Kidney capillary endothelial cell (primary cell): ENCODE results near the gene PLCH1.

Experiments
- DNase-seq: peaks from one replicate; pipeline ENCODE4 v3.0.0-alpha.2; 2018; ENCODE audit warnings: low spot score

The PLCH1 gene

GRCh38 chr3:155462672-155463071, 282.2 kb downstream of the PLCH1 start:
- DNase-seq = no peak

DNA sequence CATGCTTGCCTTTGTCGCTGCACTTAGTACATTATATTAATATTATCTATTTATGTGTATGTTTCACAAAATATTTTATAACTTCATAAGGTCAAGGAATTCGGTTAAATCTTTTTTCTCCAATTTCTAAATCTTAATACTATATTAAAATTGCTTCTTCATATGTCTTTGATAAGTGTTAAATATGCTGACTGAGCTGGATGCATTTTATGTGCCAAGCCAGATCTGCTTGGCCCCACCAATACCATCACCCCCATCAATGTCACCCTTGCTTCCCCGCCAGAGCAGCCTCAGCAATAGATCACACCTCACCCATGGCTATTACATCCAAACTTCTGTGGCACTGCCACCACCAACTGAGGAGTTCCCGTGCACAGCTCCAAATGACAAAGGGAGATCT, 287.3 kb downstream of the PLCH1 start:
- no peak for DNase-seq

DNA sequence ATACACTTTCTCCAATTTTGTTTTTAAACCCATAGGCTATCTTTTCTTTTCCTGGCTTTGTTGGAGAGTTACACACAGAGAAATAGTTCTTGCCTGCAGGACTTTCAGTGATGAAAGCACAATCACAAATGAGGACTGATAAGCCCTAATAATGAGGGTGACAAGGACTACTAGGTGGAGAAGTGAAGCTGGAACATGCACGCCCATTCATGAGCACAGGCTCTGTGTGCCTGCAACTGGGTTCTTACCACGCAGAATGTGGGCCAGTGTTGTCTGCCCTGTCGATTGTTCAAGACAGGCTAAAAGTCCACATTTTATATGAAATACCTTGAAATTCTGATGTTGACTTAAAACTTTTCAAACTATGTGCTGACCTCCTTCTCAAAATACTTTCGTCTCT, 289.1 kb downstream of the PLCH1 start:
- DNase-seq = no peak

- no peak for DNase-seq
Measured at GRCh38 chr3:155453512-155453911, 291.4 kb downstream of the PLCH1 start.

GRCh38 chr3:155449613-155450267, 295.1 kb downstream of the PLCH1 start:
- DNase-seq = no peak

- no peak for DNase-seq
Measured at GRCh38 chr3:155448531-155448930, 296.3 kb downstream of the PLCH1 start.

DNA sequence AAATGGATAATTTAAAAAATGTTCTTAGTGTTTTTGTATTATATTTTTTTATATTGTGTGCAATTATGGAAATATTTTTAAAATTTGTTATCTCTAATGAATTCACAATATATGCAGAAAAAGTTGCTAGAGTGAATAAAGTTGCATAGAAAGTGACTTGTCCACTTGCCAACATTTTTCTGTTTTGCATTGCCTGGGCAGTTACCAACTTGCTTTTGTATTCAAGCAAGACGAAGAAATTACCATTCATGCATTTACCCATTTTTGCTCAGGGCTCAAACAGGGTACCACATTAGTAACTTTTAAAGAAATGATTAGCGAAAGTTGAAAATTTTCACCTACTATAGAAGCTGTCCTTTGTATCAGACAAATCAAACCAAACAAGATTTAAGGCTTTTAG, 298.5 kb downstream of the PLCH1 start:
- DNase-seq = no peak

GRCh38 chr3:155444771-155445170, 300.1 kb downstream of the PLCH1 start:
- DNase-seq = no peak

GRCh38 chr3:155443815-155444214, 301.1 kb downstream of the PLCH1 start:
- DNase-seq = no peak

DNA sequence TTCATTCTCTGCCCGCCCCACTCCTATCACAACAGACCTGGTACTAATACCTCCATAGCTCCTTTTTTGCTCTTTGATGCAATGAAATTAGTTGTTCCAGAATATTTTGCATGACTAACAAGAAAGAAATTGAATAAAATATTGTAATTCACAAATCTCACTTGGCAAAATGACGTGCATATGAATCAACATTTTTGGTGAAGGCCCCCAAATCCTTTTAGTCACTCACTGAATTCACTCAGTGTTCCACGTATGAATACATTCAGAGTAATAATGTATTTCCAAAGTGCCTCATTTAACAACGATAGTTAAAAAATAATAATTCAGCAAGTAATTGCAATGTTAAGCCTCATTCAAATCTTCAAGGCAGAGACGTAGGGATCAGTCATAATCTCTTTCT, 302.8 kb downstream of the PLCH1 start:
- DNase-seq = no peak

DNA sequence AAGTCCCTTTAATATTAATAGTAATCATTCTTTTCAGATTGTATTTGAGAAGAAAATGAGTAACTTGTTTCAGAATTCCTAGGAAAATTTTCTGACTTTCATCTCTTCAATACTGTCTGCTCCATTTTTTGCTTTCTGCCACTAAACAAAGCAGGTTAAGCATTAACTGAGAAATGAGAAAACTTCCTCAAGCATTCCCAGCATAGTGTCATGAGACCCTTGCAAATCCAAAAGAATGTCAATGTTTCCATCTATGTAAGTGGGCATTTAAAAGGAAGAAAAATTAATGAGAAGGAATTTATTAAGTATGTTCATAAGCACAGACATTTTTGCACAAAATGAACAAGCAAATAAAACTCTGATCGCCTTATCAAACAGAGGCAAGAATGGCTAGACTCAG, 303.4 kb downstream of the PLCH1 start:
- no peak for DNase-seq

- DNase-seq = no peak
Measured at GRCh38 chr3:155441026-155441425, 303.8 kb downstream of the PLCH1 start.

GRCh38 chr3:155435821-155436220, 309.1 kb downstream of the PLCH1 start:
- no peak for DNase-seq

DNA sequence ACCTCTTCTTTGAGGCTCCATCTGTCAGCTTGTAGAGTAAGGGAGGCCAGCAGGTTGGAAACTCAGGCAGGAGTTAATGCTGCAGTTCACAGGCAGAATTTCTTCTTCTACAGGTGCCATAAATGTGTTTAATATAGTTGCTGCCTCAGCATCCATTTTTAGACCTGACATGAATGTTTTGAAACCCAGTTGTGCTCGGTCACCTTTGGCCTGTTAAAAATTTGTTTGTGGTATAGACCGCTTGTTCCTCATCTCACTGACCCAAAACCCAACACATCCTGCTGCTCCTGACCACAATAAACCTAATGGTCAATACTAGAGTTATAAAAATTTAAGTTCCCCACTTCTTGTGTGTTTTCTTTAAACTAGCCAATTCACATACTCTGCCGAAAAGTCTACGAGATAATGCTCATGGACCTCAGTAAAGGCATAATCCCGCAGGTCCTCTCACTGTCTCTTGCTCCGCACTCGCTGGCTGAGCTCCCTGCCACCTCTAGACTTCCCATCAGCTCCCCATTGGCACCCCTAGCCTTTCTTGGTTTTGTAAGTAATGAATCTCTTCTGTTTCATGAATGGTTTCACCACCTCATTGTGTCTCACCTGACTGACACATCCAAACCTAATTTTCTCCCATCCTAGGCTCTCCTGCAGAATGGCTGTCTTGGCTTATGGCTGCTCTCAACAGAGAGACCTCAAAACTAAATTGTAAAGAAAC, 312.9 kb downstream of the PLCH1 start:
- no peak for DNase-seq

GRCh38 chr3:155428563-155428962, 316.3 kb downstream of the PLCH1 start:
- no peak for DNase-seq

DNA sequence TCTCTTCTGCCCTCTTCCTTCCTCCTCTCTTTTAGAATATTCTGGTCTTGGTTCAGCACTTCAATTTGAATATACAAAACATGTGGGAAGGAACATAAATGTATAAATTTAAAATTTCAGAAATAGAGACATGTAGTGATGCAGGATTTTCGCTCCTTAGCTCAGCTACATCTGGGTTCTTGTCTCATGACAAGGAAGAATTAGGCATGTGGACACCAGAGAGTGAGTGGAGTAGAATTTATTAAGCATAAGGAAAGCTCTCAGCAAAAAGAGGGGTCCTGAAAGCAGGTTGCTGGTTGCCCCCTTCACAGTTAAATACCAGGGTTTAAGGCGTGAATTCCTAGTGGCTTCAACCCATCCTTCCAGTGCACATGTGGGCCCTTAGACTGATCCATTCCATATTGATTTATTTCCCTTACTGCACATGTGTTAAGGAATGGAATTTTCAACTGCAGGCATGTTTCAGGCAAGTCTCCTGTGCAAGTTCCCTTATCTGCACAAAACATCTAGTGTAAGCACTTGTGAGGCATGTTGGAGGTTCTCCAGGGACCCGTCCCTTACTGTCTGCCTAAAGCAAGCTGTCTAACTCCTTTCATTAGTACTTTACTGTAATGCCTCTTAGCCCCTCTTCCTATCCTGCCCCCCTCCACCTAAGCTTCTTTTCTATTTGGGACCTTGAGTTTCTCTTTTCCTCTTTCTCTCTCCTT, 318.2 kb downstream of the PLCH1 start:
- no peak for DNase-seq

DNA sequence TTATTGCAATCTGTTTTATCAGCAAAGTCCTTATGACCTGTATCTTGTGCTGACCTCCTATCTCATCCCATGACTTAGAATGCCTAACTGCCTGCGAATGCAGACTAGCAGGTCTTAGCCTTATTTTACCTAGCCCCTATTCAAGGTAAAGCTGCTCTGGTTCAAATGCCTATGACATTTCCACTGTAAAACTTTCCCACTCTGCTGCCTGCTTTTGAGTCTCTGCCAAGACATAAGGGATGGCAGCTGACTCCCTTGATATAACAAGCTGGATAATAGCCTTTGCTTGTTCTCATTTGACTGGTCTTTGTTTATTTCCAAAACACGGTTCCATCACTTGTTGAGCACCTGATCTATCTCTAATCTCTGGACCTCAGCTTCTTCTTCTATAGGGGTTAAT, 319.5 kb downstream of the PLCH1 start:
- no peak for DNase-seq

DNA sequence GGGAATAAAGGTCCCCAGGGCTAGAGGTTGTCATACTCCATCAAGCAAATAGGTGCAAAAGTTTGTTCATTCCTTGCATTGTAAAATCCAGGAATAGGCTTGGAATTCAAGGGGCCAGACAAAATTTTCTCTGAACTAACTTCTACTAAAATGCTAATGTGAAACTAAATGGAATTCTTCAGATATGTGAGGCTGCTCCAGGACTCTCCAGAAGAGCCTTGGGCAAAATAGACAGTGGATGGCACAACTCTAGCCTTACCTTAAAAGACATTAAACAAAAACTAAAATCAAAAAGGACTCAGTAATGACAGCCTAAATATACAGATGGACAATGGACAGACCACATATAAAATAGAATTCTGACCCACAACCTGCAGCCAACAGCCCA, 320.6 kb downstream of the PLCH1 start:
- no peak for DNase-seq

DNA sequence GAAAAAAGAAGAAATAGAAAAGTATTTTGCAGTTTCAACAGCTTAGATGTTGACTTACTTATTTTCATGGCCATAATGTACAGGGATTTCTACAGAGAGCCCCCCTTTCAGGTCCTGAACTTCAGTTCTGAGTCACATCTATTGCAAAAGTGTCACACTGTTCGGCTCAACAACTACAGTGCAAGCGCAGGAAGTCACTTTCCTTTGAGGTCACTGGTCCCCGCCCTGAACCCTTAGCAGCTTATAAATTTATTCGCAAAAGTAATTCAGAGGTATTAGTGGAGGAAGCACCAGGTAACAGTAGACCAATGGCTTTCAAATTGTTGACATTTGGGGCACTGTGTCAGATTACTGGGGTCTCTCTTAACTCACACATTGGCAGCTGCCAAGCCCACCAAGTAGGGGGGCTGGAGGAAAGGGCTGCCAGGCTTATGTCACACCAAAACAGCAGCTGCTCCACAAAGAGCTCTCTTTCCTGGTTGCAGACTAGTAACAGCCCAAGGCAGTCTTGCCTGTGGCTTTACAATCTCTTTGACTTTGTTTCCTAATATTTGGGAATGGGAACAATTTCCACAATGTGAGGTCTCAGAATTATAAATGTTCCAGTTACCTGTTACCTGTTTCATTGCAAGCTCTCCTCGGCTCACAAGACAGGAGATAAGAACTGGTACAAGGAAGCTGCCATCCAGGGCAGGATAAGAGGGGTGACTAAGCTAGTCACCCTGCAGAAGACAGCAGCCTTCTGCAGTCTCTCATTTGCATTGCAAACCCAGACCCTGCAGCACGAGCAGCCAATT, 321.1 kb downstream of the PLCH1 start:
- no peak for DNase-seq

DNA sequence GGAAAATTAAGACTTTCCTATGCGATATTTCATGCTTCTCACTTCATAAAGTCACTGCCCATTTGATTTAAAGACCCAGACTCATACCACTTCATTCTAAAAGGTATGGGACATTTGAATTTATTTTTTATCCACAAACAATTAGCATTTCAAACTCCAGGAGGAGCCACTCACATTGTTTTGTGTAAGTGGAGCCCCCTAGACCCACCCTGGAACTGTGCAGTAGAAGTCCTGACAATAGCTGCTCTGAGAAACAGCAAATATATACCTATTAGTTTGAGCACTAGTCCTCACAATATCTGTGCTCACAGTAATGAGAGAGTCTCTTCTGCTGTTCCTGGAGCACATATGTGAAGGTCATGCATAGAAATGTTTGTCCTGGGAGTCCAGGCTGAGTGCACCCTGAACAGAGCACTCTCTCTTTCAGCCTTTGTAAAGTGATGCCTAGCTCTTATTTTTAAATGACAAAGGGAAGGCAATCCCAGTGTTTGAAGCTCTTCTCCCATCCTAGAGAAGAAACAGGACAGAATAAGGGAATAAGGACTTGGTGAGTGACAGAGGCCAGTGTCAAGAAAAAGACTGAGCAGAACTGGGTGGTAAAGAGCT, 323.9 kb downstream of the PLCH1 start:
- DNase-seq = no peak

- no peak for DNase-seq
Measured at GRCh38 chr3:155420406-155420805, 324.5 kb downstream of the PLCH1 start.

- DNase-seq = no peak
Measured at GRCh38 chr3:155418407-155418806, 326.5 kb downstream of the PLCH1 start.
